ENCODE data around the gene STK10. TPM values are rescaled to one million over a fixed set of nuclear protein-coding genes. Genes with fewer than 3 reads are reported as not detected.

Gene STK10
- total and polyA plus RNA-seq, 4 donors = 2.8 to 21.7 (median 7.7) TPM

DNA sequence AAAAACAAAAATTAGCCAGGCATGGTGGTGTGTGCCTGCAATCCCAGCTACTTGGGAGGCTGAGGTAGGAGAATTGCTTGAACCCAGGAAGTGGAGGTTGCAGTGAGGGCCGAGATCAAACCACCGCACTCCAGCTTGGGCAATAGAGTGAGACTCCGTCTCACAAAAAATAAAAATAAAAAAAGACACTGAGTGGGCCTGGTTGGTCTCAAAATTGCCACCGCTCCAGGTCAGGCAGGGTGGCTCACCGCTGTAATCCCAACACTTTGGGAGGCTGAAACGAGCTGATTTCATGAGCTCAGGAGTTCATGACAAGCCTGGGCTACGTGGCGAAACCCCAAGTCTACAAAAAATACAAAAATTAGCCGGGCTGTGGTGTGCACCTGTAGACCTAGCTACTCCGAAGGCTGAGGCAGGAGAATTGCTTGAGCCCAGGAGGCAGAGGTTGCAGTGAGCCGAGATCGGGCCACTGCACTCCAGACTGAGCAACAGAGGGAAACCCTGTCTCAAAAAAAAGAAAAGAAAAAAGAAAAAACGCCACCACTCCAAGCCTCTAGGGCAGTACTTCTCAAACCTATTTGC, 1.8 kb downstream of the STK10 start:
- TF ChIP-seq EGR1 (IDR thresholded peaks at IDR 0.05; ENCODE audit: low read depth in 2 of 2) = no peak
- no peak for TF ChIP-seq FOXA1 (IDR thresholded peaks at IDR 0.05)
- TF ChIP-seq SP1 (IDR thresholded peaks at IDR 0.05) = no peak
- TF ChIP-seq, protein P1, sequence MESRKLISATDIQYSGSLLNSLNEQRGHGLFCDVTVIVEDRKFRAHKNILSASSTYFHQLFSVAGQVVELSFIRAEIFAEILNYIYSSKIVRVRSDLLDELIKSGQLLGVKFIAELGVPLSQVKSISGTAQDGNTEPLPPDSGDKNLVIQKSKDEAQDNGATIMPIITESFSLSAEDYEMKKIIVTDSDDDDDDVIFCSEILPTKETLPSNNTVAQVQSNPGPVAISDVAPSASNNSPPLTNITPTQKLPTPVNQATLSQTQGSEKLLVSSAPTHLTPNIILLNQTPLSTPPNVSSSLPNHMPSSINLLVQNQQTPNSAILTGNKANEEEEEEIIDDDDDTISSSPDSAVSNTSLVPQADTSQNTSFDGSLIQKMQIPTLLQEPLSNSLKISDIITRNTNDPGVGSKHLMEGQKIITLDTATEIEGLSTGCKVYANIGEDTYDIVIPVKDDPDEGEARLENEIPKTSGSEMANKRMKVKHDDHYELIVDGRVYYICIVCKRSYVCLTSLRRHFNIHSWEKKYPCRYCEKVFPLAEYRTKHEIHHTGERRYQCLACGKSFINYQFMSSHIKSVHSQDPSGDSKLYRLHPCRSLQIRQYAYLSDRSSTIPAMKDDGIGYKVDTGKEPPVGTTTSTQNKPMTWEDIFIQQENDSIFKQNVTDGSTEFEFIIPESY (IDR thresholded peaks at IDR 0.05) = no peak
- Histone ChIP-seq H3K9ac (ENCODE audit: low read depth in 1 of 2, low read length in 2 of 2) (peak overlapping the region; percentile 38 to 55), H3K27me3 (ENCODE audit: control insufficient read depth in 4 of 4, insufficient read depth in 4 of 4, low read length in 3 of 4) (no peaks in the 10 kb centered on the region), H3K36me3 (ENCODE audit: control insufficient read depth in 4 of 4, insufficient read depth in 3 of 4, low read depth in 1 of 4, low read length in 3 of 4) (no peaks in the 10 kb centered on the region), H3K9me3 (ENCODE audit: control insufficient read depth in 4 of 4, low read length in 3 of 4) (no peaks in the 10 kb centered on the region), H3K27ac (ENCODE audit: low read depth in 1 of 2, low read length in 2 of 2) (peak overlapping the region; percentile 77 to 89), H3K4me1 (ENCODE audit: control insufficient read depth in 4 of 4, insufficient read depth in 4 of 4, low read length in 3 of 4) (peaks cover 0 to 16% (median 4%) of the 10 kb centered on the region in 4 donors), H3K4me3 (ENCODE audit: low read depth in 1 of 3, low read length in 3 of 3) (peak overlapping the region in 1 of 3 donors; percentile 71)
- DNase-seq (ENCODE audit: low spot score) = no peak
- WGBS = 82% methylated on average over 13 of the region's 13 CpGs

- peaks cover 0 to 18% (median 4%) of the 10 kb centered on the region in 4 donors for H3K4me1 ChIP-seq (ENCODE audit: control insufficient read depth in 4 of 4, insufficient read depth in 4 of 4, low read length in 3 of 4)
- no peak for TF ChIP-seq FOXA1 (IDR thresholded peaks at IDR 0.05)
- TF ChIP-seq HNF4G (IDR thresholded peaks at IDR 0.05) = no peak
- TF ChIP-seq, protein P1 (IDR thresholded peaks at IDR 0.05) = no peak
- no peak for TF ChIP-seq MAX (IDR thresholded peaks at IDR 0.05)
- TF ChIP-seq FOXA2 (IDR thresholded peaks at IDR 0.05) = no peak
- TF ChIP-seq HNF4A (conservative IDR thresholded peaks at IDR 0.05) = no peak
- TF ChIP-seq, protein P2, sequence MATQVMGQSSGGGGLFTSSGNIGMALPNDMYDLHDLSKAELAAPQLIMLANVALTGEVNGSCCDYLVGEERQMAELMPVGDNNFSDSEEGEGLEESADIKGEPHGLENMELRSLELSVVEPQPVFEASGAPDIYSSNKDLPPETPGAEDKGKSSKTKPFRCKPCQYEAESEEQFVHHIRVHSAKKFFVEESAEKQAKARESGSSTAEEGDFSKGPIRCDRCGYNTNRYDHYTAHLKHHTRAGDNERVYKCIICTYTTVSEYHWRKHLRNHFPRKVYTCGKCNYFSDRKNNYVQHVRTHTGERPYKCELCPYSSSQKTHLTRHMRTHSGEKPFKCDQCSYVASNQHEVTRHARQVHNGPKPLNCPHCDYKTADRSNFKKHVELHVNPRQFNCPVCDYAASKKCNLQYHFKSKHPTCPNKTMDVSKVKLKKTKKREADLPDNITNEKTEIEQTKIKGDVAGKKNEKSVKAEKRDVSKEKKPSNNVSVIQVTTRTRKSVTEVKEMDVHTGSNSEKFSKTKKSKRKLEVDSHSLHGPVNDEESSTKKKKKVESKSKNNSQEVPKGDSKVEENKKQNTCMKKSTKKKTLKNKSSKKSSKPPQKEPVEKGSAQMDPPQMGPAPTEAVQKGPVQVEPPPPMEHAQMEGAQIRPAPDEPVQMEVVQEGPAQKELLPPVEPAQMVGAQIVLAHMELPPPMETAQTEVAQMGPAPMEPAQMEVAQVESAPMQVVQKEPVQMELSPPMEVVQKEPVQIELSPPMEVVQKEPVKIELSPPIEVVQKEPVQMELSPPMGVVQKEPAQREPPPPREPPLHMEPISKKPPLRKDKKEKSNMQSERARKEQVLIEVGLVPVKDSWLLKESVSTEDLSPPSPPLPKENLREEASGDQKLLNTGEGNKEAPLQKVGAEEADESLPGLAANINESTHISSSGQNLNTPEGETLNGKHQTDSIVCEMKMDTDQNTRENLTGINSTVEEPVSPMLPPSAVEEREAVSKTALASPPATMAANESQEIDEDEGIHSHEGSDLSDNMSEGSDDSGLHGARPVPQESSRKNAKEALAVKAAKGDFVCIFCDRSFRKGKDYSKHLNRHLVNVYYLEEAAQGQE (IDR thresholded peaks at IDR 0.05) = no peak
- TF ChIP-seq YY1 (IDR thresholded peaks at IDR 0.05) = no peak
- no peak for TF ChIP-seq NR2F2 (IDR thresholded peaks at IDR 0.05)
- TF ChIP-seq CTCF (IDR thresholded peaks at IDR 0.05; ENCODE audit: low read depth, low read length, missing input control) = no peak
- no peak for TF ChIP-seq EGR1 (IDR thresholded peaks at IDR 0.05; ENCODE audit: low read depth in 2 of 2)
- TF ChIP-seq ATF3 (IDR thresholded peaks at IDR 0.05) = no peak
- no peak for TF ChIP-seq SP1 (IDR thresholded peaks at IDR 0.05)
- no peak for TF ChIP-seq JUND (IDR thresholded peaks at IDR 0.05)
- TF ChIP-seq RXRA (IDR thresholded peaks at IDR 0.05) = no peak
- no peak for TF ChIP-seq GABPA (IDR thresholded peaks at IDR 0.05 in 1 of 2, conservative IDR thresholded peaks at IDR 0.05 in 1 of 2)
- TF ChIP-seq RAD21 (IDR thresholded peaks at IDR 0.05) = no peak
- peak overlapping the region in 1 of 2 donors; percentile 63 for H3K27ac ChIP-seq (ENCODE audit: low read depth in 1 of 2, low read length in 2 of 2)
- no peaks in the 10 kb centered on the region for H3K36me3 ChIP-seq (ENCODE audit: control insufficient read depth in 4 of 4, insufficient read depth in 3 of 4, low read depth in 1 of 4, low read length in 3 of 4)
- DNase-seq (ENCODE audit: low spot score) = no peak
- H3K27me3 ChIP-seq (ENCODE audit: control insufficient read depth in 4 of 4, insufficient read depth in 4 of 4, low read length in 3 of 4) = no peaks in the 10 kb centered on the region
- H3K9ac ChIP-seq (ENCODE audit: low read depth in 1 of 2, low read length in 2 of 2) = no peak overlapping the region
- H3K9me3 ChIP-seq (ENCODE audit: control insufficient read depth in 4 of 4, low read length in 3 of 4) = no peaks in the 10 kb centered on the region
- no peak overlapping the region for H3K4me3 ChIP-seq (ENCODE audit: low read depth in 1 of 3, low read length in 3 of 3)
- 80% methylated on average over 10 of the region's 10 CpGs for WGBS
These were observed 2.9 kb downstream of the STK10 start for GRCh38 chr5:172185096-172185461.
